Daoy (cell line): Measurements from ENCODE around the gene SLC45A1. TPM values are rescaled to one million over a fixed set of nuclear protein-coding genes. Genes with fewer than 3 reads are reported as not detected.

Source experiments
- DNase-seq: peaks from one replicate; pipeline ENCODE4 v3.0.0-alpha.2; 2015; ENCODE audit warnings: low read depth
- total RNA-seq: library from RNA; depleted of rRNA; stranded (reverse); fragments of >200 nt; shearing (Covaris generic); gene quantifications from 2 replicates; pipeline ENCODE4 v1.2.3, GENCODE V29; 2014

SLC45A1 gene
- total RNA-seq, 1 experiment from 2014 or later: 0.34 TPM

DNA sequence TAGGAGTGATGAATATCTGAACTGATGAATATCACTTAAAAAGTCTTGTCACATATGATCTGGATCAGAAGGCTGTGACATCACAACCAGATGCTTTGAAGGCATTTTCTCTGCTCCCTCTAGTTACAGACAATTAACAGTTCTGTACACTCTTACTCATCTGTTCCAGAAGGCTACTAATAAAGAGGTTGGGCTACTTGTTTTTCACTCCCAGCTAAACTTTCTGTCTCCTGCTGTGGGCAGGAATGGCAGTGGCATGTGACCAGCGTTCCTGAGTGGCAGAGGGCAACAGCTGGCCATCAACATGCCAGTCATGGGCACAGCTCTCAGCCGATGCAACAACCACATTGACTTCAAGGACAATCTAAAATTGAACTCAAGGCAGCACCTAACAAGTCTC, 66.7 kb downstream of the SLC45A1 start:
- no peak for DNase-seq

DNA sequence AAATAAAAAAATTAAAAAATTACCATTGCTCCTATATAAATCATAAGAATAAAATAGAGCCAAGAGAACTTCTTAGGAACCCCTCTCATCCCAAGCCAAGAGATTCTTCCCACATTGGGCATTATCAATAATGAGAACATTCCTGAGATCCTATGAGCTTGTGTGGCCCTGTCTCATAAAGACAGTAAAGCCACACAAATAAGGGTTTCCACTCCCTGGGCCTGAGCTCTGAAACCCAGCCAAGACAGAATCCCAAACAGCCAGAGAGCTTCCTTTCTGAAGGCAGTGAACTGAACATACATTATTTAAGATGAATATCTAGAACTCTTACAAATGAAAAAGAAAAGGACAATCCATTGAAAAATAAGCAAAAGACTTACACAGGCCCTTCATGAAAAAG, 68.3 kb downstream of the SLC45A1 start:
- no peak for DNase-seq

DNA sequence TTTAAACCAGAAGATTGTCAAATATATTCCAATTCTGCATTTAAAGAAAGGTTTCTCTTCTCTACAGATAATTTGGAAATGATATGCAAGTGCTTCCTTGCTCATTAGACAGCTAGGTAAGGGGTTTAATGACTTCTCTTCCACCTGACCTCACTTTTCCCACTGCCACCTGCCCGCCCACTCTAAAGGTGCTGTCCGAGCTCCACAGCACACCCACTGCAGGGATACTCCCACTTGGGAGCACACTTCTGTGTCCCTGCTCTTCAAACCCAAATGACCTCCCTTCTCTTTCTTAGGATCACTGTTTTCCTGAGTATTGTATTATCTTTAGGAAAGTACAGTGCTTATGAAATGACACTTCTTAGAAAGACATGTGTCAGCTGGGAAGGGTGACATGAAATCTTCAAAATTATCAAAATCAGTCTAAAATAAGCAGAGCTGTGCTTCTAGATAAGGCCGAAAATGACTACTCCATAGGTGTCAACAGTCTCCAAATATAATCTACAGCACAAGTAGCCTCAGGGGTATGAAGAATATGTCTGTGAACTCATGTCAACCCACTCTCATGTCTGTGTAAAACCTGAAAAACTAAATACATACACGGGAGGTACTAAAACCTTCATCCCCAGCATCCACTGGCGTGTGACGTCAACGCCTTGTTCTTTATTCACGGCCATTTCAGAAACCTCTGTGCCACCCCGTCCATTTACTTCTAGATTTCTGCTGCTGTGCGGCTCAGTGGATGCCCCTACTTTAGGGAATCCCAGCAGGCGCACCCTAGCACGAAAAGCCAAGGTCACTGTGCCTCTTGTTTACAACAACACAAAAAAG, 71.0 kb downstream of the SLC45A1 start:
- no peak for DNase-seq

GRCh38 chr1:8389958-8390535, 72.1 kb downstream of the SLC45A1 start:
- no peak for DNase-seq

DNA sequence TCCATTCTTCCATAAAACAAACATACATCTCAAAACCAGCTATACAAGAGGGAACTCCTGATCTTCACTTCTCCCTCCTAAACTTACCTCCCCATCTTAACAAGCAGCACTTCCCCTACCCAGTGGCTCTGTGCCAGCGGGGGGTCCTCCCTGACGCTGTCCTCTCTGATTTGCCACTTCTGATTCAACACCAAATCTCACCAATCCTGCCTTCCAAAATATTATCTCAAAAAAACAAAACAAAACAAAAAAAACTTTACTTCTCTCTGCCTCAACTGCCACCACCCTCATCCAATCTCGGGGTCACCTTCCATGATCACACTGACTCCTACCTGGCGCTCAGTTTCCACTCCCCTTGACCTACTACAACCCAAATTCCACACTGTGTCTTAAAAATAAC, 72.8 kb downstream of the SLC45A1 start:
- no peak for DNase-seq

- DNase-seq: no peak
Measured at GRCh38 chr1:8392522-8392921, 74.6 kb downstream of the SLC45A1 start.
